ENCODE results near the gene ZNF654. TPM values are rescaled to one million over a fixed set of nuclear protein-coding genes. Genes with fewer than 3 reads are reported as not detected.

The ZNF654 gene
- total RNA-seq, 2 experiments from 2014 or later: 26.5 to 27.4 TPM

DNA sequence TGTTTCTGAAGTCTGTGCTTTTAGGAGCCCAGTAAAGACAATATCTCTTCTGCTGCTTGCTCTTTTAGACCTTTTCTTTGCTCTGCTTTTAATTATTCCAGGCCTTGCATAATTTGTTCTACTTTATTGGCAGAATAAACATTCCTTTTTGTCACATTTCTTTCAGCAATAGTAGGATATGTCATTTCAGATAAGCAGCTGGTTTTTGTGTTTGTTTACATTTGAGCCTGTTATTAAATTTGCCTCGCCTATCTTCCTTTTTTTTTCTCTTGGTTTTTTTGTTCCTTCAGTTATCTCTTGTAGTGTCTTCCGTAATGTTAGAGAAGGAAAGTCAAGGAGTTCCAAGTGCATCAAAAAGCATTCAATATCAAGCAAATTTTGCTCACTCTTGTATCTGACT, 16.4 kb downstream of the ZNF654 start:
- H3K27ac Mint-ChIP-seq: no peak overlapping the region
- H3K4me1 Mint-ChIP-seq: peaks cover 9% of the 10 kb centered on the region
- no peak for DNase-seq
- H3K27me3 Mint-ChIP-seq: no peaks in the 10 kb centered on the region
- ChIA-PET CTCF (no interaction called here), POLR2A (no interaction called here)
- peaks cover 15% of the 10 kb centered on the region for H3K9me3 Mint-ChIP-seq
- H3K4me3 Mint-ChIP-seq: no peak overlapping the region
- peaks cover 34% of the 10 kb centered on the region for H3K36me3 Mint-ChIP-seq (ENCODE audit: low read depth)

- Mint-ChIP-seq H3K27me3 (no peaks in the 10 kb centered on the region), H3K36me3 (ENCODE audit: low read depth) (peaks cover 31% of the 10 kb centered on the region), H3K4me1 (peaks cover 9% of the 10 kb centered on the region), H3K4me3 (no peak overlapping the region), H3K27ac (no peak overlapping the region), H3K9me3 (peaks cover 12% of the 10 kb centered on the region)
- CTCF ChIA-PET: no interaction called here
- DNase-seq: no peak
- POLR2A ChIA-PET: no interaction called here
Observed at GRCh38 chr3:88076712-88077111, 17.7 kb downstream of the ZNF654 start.

GRCh38 chr3:88078932-88079331, 19.9 kb downstream of the ZNF654 start:
- no peak for DNase-seq
- ChIA-PET POLR2A (interaction anchor here (1.2 kb wide), 1 partner anchor 21 kb away, joined by 3 read pairs; no protein-coding TSS in a partner anchor), CTCF (interaction anchor here (1.1 kb wide), 1 partner anchor 74 kb away, joined by 3 read pairs; no protein-coding TSS in a partner anchor)
- Mint-ChIP-seq H3K27me3 (no peaks in the 10 kb centered on the region), H3K4me1 (peaks cover 9% of the 10 kb centered on the region), H3K36me3 (ENCODE audit: low read depth) (peaks cover 26% of the 10 kb centered on the region), H3K27ac (no peak overlapping the region), H3K4me3 (no peak overlapping the region), H3K9me3 (peaks cover 2% of the 10 kb centered on the region)

- no peak for DNase-seq
- Mint-ChIP-seq H3K4me3 (no peak overlapping the region), H3K9me3 (peaks cover 2% of the 10 kb centered on the region), H3K4me1 (no peaks in the 10 kb centered on the region), H3K27ac (no peak overlapping the region), H3K27me3 (no peaks in the 10 kb centered on the region), H3K36me3 (ENCODE audit: low read depth) (peaks cover 36% of the 10 kb centered on the region)
- POLR2A ChIA-PET: no interaction called here
- CTCF ChIA-PET: no interaction called here
Observed at GRCh38 chr3:88082854-88083253, 23.8 kb downstream of the ZNF654 start.

- H3K4me1 Mint-ChIP-seq: no peaks in the 10 kb centered on the region
- no peaks in the 10 kb centered on the region for H3K27me3 Mint-ChIP-seq
- CTCF ChIA-PET: no interaction called here
- no peak overlapping the region for H3K4me3 Mint-ChIP-seq
- no peak for DNase-seq
- POLR2A ChIA-PET: no interaction called here
- H3K36me3 Mint-ChIP-seq (ENCODE audit: low read depth): peaks cover 38% of the 10 kb centered on the region
- H3K9me3 Mint-ChIP-seq: peaks cover 2% of the 10 kb centered on the region
- H3K27ac Mint-ChIP-seq: no peak overlapping the region
Observed at GRCh38 chr3:88084097-88084501, 25.0 kb downstream of the ZNF654 start.

DNA sequence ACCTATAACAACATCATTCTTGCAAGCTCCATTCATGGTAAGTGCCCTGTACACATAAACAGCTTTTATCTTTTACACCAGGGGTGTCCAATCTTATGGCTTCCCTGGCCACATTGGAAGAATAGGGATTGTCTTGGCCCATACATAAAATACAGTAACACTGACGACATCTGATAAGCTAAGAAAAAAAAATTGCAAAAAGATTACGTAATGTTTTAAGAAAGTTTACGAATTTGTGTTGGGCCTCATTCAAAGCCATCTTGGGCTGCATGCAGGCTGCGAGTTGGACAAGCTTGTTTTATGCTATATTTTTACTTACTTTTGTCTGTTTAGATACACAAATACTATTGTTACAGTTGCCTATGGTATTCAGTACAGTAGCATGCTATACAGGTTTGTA, 31.6 kb downstream of the ZNF654 start:
- H3K27me3 Mint-ChIP-seq: no peaks in the 10 kb centered on the region
- no peak overlapping the region for H3K27ac Mint-ChIP-seq
- no peak for DNase-seq
- no peak overlapping the region for H3K4me3 Mint-ChIP-seq
- no peaks in the 10 kb centered on the region for H3K4me1 Mint-ChIP-seq
- H3K9me3 Mint-ChIP-seq: peaks cover 8% of the 10 kb centered on the region
- H3K36me3 Mint-ChIP-seq (ENCODE audit: low read depth): peaks cover 59% of the 10 kb centered on the region
- ChIA-PET POLR2A (interaction anchor here (1.0 to 1.6 kb wide), 2 partner anchors 9 to 10 kb away, joined by 4 to 5 read pairs; no protein-coding TSS in a partner anchor), CTCF (interaction anchor here (0.8 to 1.5 kb wide), 2 partner anchors 23 to 61 kb away, joined by 3 to 6 read pairs; no protein-coding TSS in a partner anchor)

GRCh38 chr3:88092270-88092669, 33.2 kb downstream of the ZNF654 start:
- POLR2A ChIA-PET: no interaction called here
- Mint-ChIP-seq H3K36me3 (ENCODE audit: low read depth) (peaks cover 66% of the 10 kb centered on the region), H3K27ac (no peak overlapping the region), H3K4me3 (no peak overlapping the region), H3K9me3 (peaks cover 16% of the 10 kb centered on the region), H3K27me3 (no peaks in the 10 kb centered on the region), H3K4me1 (peaks cover 2% of the 10 kb centered on the region)
- no peak for DNase-seq
- CTCF ChIA-PET: no interaction called here

DNA sequence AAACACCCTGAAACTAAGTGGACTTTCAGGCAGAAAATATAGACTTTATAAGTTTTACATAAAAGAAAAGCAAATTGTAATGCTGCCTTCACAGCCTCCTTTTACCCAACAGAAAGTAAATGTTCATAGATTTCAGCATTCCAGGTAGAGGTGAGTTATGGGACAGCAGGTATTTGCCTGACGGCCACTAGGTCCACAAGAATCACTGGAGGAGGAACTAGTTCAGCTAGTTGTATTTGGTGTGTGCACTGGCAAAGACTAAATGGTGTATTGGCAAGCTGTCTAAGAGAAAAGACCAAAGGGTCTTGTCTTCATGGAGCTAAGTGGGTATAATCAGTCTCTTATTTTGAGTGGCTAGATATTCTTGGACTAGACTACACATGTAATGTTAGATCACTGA, 34.2 kb downstream of the ZNF654 start:
- CTCF ChIA-PET: interaction anchor here (0.6 kb wide), 1 partner anchor 19 kb away, joined by 3 read pairs; no protein-coding TSS in a partner anchor
- H3K4me1 Mint-ChIP-seq: peaks cover 2% of the 10 kb centered on the region
- no peak for DNase-seq
- POLR2A ChIA-PET: interaction anchor here (0.9 kb wide), 1 partner anchor 40 kb away, joined by 3 read pairs; no protein-coding TSS in a partner anchor
- peaks cover 24% of the 10 kb centered on the region for H3K9me3 Mint-ChIP-seq
- H3K4me3 Mint-ChIP-seq: no peak overlapping the region
- H3K27ac Mint-ChIP-seq: no peak overlapping the region
- peaks cover 72% of the 10 kb centered on the region for H3K36me3 Mint-ChIP-seq (ENCODE audit: low read depth)
- no peaks in the 10 kb centered on the region for H3K27me3 Mint-ChIP-seq

DNA sequence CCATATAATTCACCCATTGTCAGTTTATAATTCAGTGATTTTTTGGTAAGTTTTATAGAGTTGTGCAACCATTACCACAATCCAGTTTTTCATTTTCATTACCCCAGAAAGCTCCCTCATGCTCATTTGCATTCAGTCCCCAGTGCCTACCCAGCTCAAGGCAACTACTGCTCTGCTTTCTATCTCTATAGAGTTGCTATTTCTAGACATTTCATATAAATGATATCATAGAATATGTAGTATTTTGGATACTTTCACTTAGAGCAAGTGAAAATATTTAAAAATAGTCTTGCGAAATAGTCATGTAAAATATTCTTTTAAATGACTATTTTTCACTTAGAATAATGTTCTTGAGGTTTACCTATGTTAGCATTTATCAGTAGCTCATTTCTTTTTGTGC, 42.1 kb downstream of the ZNF654 start:
- ChIA-PET CTCF (interaction anchor here (2.1 kb wide), 1 partner anchor 12 kb away, joined by 9 read pairs; no protein-coding TSS in a partner anchor), POLR2A (interaction anchor here (0.6 to 1.4 kb wide), 2 partner anchors 11 to 49 kb away, joined by 3 to 5 read pairs; no protein-coding TSS in a partner anchor)
- H3K27ac Mint-ChIP-seq: no peak overlapping the region
- peaks cover 14% of the 10 kb centered on the region for H3K4me1 Mint-ChIP-seq
- H3K27me3 Mint-ChIP-seq: no peaks in the 10 kb centered on the region
- no peak overlapping the region for H3K4me3 Mint-ChIP-seq
- DNase-seq: no peak
- peaks cover 52% of the 10 kb centered on the region for H3K36me3 Mint-ChIP-seq (ENCODE audit: low read depth)
- H3K9me3 Mint-ChIP-seq: peaks cover 20% of the 10 kb centered on the region

DNA sequence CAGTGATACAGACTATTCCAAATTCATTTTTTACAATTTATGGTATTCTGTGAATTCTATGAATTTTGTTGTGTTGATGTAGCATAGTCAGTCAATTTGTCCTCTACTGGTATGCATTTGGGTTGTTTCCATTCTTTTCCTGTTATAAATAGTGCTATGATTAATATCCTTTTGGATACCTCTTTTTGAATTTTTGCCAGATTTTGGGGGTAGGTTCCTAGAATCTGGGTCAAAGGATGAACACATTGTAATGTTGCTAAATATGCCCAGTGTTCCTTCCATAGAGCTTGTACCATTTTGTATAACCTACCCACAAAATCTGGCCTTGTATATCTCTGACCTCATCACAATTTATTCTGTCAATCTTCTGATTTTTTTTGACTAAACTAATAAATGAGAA, 46.3 kb downstream of the ZNF654 start:
- Mint-ChIP-seq H3K36me3 (ENCODE audit: low read depth) (peaks cover 27% of the 10 kb centered on the region), H3K27ac (no peak overlapping the region), H3K27me3 (no peaks in the 10 kb centered on the region), H3K9me3 (peaks cover 3% of the 10 kb centered on the region), H3K4me1 (peaks cover 12% of the 10 kb centered on the region), H3K4me3 (no peak overlapping the region)
- CTCF ChIA-PET: interaction anchor here (1.0 kb wide), 1 partner anchor 8 kb away, joined by 3 read pairs; no protein-coding TSS in a partner anchor
- POLR2A ChIA-PET: interaction anchor here (1.1 to 1.3 kb wide), 2 partner anchors 10 to 47 kb away, joined by 3 read pairs; partner anchors contain the start of gene CGGBP1
- no peak for DNase-seq

GRCh38 chr3:88112289-88112688, 53.2 kb downstream of the ZNF654 start:
- no peaks in the 10 kb centered on the region for H3K27me3 Mint-ChIP-seq
- no peak overlapping the region for H3K27ac Mint-ChIP-seq
- H3K4me3 Mint-ChIP-seq: no peak overlapping the region
- H3K9me3 Mint-ChIP-seq: no peaks in the 10 kb centered on the region
- ChIA-PET CTCF (interaction anchor here (0.8 to 2.7 kb wide), 5 partner anchors 11 to 341 kb away, joined by 4 to 17 read pairs (median 6); no protein-coding TSS in a partner anchor), POLR2A (interaction anchor here (2.0 kb wide), 1 partner anchor 54 kb away, joined by 4 read pairs; the partner anchor contains the start of genes CGGBP1 and ZNF654)
- DNase-seq: no peak
- H3K4me1 Mint-ChIP-seq: peaks cover 19% of the 10 kb centered on the region
- peaks cover 26% of the 10 kb centered on the region for H3K36me3 Mint-ChIP-seq (ENCODE audit: low read depth)

- CTCF ChIA-PET: interaction anchor here (0.7 to 2.7 kb wide), 22 partner anchors 9 to 342 kb away, joined by 3 to 17 read pairs (median 5); partner anchors contain the start of genes C3orf38, CGGBP1 and ZNF654
- H3K27ac Mint-ChIP-seq: no peak overlapping the region
Observed at GRCh38 chr3:88113311-88114162, 54.5 kb downstream of the ZNF654 start.

More at GRCh38 chr3:88113311-88114162, 54.5 kb downstream of the ZNF654 start:
- Mint-ChIP-seq H3K27me3 (no peaks in the 10 kb centered on the region), H3K4me1 (peaks cover 29% of the 10 kb centered on the region), H3K36me3 (ENCODE audit: low read depth) (peaks cover 38% of the 10 kb centered on the region), H3K9me3 (peaks cover 5% of the 10 kb centered on the region), H3K4me3 (no peak overlapping the region)
- POLR2A ChIA-PET: interaction anchor here (0.8 to 2.0 kb wide), 4 partner anchors 16 to 55 kb away, joined by 3 to 4 read pairs (median 4); partner anchors contain the start of genes C3orf38, CGGBP1 and ZNF654
- peak; percentile 55 for DNase-seq
